Measurements from ENCODE around the gene PEX10. TPM values are rescaled to one million over a fixed set of nuclear protein-coding genes. Genes with fewer than 3 reads are reported as not detected.

PEX10 gene
- total and polyA plus RNA-seq, 10 of the 15 experiments (the other 5 are each of a cell fraction or from before 2014, with no cell fraction given), result 0.24 to 24.9 (median 16.8) TPM; not detected in 1

DNA sequence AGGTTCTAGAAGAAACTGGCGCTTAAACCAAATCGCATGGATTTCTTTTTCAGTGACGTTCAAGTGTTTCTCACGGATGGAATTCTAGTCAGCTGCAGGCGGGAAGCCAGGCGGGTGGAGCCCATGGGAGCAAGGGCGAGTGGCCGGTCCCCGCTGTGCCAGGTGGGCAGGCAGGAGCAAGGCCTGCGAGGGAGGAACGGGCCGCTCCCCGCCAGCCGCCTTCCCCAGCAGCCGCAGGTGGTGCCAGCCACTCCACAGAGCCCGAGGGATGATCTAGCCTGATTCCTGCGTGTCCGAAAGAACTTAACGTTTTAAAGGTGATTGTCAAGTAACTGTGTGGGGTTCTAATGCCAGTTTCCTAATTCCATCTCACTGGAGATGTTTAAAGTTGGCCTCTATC lies 9.1 kb downstream of the PEX10 start:
- no peak overlapping the region for H3K27ac ChIP-seq (ENCODE audit: control insufficient read depth, insufficient read depth)
- H3K9ac ChIP-seq (ENCODE audit: control insufficient read depth, insufficient read depth, low read length), result no peak overlapping the region
- CTCF ChIA-PET, result no interaction called here
- H3K4me3 ChIP-seq, result no peak overlapping the region
- no peaks in the 10 kb centered on the region for H4K20me1 ChIP-seq (ENCODE audit: control insufficient read depth, insufficient read depth)
- RAD21 ChIA-PET (ENCODE audit: unreplicated experiment), result no interaction called here
- FAIRE-seq (no peak), ATAC-seq (no peak), DNase-seq (ENCODE audit: low read depth, low spot score) (no peak)
- TF ChIP-seq POLR2A (IDR thresholded peaks at IDR 0.05; ENCODE audit: low read depth, low read length), result peak; percentile 57
- TF ChIP-seq, protein P1, sequence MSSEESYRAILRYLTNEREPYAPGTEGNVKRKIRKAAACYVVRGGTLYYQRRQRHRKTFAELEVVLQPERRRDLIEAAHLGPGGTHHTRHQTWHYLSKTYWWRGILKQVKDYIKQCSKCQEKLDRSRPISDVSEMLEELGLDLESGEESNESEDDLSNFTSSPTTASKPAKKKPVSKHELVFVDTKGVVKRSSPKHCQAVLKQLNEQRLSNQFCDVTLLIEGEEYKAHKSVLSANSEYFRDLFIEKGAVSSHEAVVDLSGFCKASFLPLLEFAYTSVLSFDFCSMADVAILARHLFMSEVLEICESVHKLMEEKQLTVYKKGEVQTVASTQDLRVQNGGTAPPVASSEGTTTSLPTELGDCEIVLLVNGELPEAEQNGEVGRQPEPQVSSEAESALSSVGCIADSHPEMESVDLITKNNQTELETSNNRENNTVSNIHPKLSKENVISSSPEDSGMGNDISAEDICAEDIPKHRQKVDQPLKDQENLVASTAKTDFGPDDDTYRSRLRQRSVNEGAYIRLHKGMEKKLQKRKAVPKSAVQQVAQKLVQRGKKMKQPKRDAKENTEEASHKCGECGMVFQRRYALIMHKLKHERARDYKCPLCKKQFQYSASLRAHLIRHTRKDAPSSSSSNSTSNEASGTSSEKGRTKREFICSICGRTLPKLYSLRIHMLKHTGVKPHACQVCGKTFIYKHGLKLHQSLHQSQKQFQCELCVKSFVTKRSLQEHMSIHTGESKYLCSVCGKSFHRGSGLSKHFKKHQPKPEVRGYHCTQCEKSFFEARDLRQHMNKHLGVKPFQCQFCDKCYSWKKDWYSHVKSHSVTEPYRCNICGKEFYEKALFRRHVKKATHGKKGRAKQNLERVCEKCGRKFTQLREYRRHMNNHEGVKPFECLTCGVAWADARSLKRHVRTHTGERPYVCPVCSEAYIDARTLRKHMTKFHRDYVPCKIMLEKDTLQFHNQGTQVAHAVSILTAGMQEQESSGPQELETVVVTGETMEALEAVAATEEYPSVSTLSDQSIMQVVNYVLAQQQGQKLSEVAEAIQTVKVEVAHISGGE (CRISPR knock-in tag; IDR thresholded peaks at IDR 0.05), result no peak
- no peak overlapping the region for H3K4me2 ChIP-seq (ENCODE audit: control insufficient read depth, insufficient read depth)
- in situ Hi-C loops (cut with MboI), result no loop called here
- no peaks in the 10 kb centered on the region for H3K4me1 ChIP-seq (ENCODE audit: control insufficient read depth, insufficient read depth, low read length)
- H3K27me3 ChIP-seq (replicated peaks in 1 of 2; ENCODE audit: control insufficient read depth in 2 of 2, insufficient read depth in 2 of 2, low read length in 1 of 2), result no peaks in the 10 kb centered on the region
- SMC1A ChIA-PET (ENCODE audit: uncharacterized antibody, unreplicated experiment), result no interaction called here
- POLR2A ChIA-PET, result no interaction called here
- no peak overlapping the region for H2AFZ ChIP-seq (ENCODE audit: control insufficient read depth, low read depth, low read length)
- no peaks in the 10 kb centered on the region for H3K9me3 ChIP-seq (replicated peaks; ENCODE audit: control insufficient read depth, insufficient read depth, low read length)
- 93% methylated on average over 19 of the region's 19 CpGs for WGBS (ENCODE audit: insufficient coverage, insufficient replicate concordance, low lambda C conversion rate, missing lambda C conversion rate)
- TSS peak; percentile 38 for BruUV-seq (replicated peaks)
- intact Hi-C loops (cut with micrococcal nuclease; ENCODE audit: unreplicated experiment), result no loop called here
- no peaks in the 10 kb centered on the region for H3K79me2 ChIP-seq (ENCODE audit: control insufficient read depth, insufficient read depth, low read length)
- peaks cover 12 to 28% of the 10 kb centered on the region in 2 experiments for H3K36me3 ChIP-seq (ENCODE audit: control insufficient read depth in 2 of 2, insufficient read depth in 2 of 2, low read length in 1 of 2)

DNA sequence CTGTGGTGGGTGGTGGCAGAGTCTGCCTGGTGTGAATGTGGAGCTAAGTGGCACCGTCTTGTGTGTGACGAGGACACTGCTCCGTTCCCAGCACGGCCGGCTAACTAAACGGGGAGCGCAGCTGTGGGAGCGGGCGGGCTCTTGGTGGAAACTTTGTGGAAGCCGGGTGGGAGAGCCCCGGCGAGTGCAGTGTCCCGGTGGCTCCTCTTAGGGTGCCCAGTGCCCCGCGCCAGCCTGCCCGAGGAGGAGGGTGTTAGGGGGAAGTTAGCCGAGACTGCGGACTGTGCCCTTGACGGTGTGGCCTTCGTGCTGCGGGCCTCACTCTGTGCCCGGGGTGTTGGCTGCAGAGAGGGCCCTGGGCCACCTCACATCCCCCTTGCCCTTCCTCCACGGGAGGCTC lies 9.9 kb downstream of the PEX10 start:
- in situ Hi-C loops (cut with MboI) (no loop called here), intact Hi-C loops (cut with micrococcal nuclease; ENCODE audit: unreplicated experiment) (no loop called here)
- ATAC-seq (no peak), DNase-seq (ENCODE audit: low read depth, low spot score) (no peak), FAIRE-seq (no peak)
- ChIA-PET SMC1A (ENCODE audit: uncharacterized antibody, unreplicated experiment) (no interaction called here), RAD21 (ENCODE audit: unreplicated experiment) (no interaction called here), POLR2A (no interaction called here), CTCF (interaction anchor here (0.5 kb wide), 1 partner anchor 1171 kb away, joined by 3 read pairs; no protein-coding TSS in a partner anchor)
- Histone ChIP-seq H3K27ac (ENCODE audit: control insufficient read depth, insufficient read depth) (no peak overlapping the region), H4K20me1 (ENCODE audit: control insufficient read depth, insufficient read depth) (no peaks in the 10 kb centered on the region), H3K27me3 (replicated peaks in 1 of 2; ENCODE audit: control insufficient read depth in 2 of 2, insufficient read depth in 2 of 2, low read length in 1 of 2) (no peaks in the 10 kb centered on the region), H3K9ac (ENCODE audit: control insufficient read depth, insufficient read depth, low read length) (no peak overlapping the region), H2AFZ (ENCODE audit: control insufficient read depth, low read depth, low read length) (no peak overlapping the region), H3K4me1 (ENCODE audit: control insufficient read depth, insufficient read depth, low read length) (no peaks in the 10 kb centered on the region), H3K4me3 (no peak overlapping the region), H3K79me2 (ENCODE audit: control insufficient read depth, insufficient read depth, low read length) (no peaks in the 10 kb centered on the region), H3K9me3 (replicated peaks; ENCODE audit: control insufficient read depth, insufficient read depth, low read length) (no peaks in the 10 kb centered on the region), H3K4me2 (ENCODE audit: control insufficient read depth, insufficient read depth) (no peak overlapping the region), H3K36me3 (ENCODE audit: control insufficient read depth in 2 of 2, insufficient read depth in 2 of 2, low read length in 1 of 2) (peaks cover 12 to 32% of the 10 kb centered on the region in 2 experiments)
- WGBS (ENCODE audit: insufficient coverage, insufficient replicate concordance, low lambda C conversion rate, missing lambda C conversion rate), result 98% methylated on average over 23 of the region's 23 CpGs
- no TSS peak for BruUV-seq (replicated peaks)
- TF ChIP-seq HDGF (IDR thresholded peaks at IDR 0.05), result no peak
- TF ChIP-seq, protein P2, sequence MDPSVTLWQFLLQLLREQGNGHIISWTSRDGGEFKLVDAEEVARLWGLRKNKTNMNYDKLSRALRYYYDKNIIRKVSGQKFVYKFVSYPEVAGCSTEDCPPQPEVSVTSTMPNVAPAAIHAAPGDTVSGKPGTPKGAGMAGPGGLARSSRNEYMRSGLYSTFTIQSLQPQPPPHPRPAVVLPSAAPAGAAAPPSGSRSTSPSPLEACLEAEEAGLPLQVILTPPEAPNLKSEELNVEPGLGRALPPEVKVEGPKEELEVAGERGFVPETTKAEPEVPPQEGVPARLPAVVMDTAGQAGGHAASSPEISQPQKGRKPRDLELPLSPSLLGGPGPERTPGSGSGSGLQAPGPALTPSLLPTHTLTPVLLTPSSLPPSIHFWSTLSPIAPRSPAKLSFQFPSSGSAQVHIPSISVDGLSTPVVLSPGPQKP (IDR thresholded peaks at IDR 0.05; ENCODE audit: low read depth, low read length), result no peak
- TF ChIP-seq, protein P3, sequence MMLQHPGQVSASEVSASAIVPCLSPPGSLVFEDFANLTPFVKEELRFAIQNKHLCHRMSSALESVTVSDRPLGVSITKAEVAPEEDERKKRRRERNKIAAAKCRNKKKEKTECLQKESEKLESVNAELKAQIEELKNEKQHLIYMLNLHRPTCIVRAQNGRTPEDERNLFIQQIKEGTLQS (IDR thresholded peaks at IDR 0.05; ENCODE audit: borderline replicate concordance, extremely low read depth, low read depth, low read length), result no peak
- TF ChIP-seq FOXK2 (IDR thresholded peaks at IDR 0.05), result no peak
- TF ChIP-seq HDAC2 (IDR thresholded peaks at IDR 0.05), result no peak
- TF ChIP-seq, protein P4, sequence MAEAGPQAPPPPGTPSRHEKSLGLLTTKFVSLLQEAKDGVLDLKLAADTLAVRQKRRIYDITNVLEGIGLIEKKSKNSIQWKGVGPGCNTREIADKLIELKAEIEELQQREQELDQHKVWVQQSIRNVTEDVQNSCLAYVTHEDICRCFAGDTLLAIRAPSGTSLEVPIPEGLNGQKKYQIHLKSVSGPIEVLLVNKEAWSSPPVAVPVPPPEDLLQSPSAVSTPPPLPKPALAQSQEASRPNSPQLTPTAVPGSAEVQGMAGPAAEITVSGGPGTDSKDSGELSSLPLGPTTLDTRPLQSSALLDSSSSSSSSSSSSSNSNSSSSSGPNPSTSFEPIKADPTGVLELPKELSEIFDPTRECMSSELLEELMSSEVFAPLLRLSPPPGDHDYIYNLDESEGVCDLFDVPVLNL (IDR thresholded peaks at IDR 0.05; ENCODE audit: low read depth, low read length), result no peak
- no peak for TF ChIP-seq ZZZ3 (IDR thresholded peaks at IDR 0.05; ENCODE audit: control insufficient read depth, insufficient read length, low read depth)
- no peak for TF ChIP-seq RCOR1 (conservative IDR thresholded peaks at IDR 0.05; ENCODE audit: low read depth, low read length)
- TF ChIP-seq, protein P5, sequence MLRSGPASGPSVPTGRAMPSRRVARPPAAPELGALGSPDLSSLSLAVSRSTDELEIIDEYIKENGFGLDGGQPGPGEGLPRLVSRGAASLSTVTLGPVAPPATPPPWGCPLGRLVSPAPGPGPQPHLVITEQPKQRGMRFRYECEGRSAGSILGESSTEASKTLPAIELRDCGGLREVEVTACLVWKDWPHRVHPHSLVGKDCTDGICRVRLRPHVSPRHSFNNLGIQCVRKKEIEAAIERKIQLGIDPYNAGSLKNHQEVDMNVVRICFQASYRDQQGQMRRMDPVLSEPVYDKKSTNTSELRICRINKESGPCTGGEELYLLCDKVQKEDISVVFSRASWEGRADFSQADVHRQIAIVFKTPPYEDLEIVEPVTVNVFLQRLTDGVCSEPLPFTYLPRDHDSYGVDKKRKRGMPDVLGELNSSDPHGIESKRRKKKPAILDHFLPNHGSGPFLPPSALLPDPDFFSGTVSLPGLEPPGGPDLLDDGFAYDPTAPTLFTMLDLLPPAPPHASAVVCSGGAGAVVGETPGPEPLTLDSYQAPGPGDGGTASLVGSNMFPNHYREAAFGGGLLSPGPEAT (IDR thresholded peaks at IDR 0.05; ENCODE audit: low read depth), result no peak
